ENCODE measurements around the gene SLC11A1. TPM values are rescaled to one million over a fixed set of nuclear protein-coding genes. Genes with fewer than 3 reads are reported as not detected.

The SLC11A1 gene
- total RNA-seq, 4 donors from 2014 or later = 0.26 to 14.0 (median 4.2) TPM

- H3K27ac ChIP-seq = no peak overlapping the region
- intact Hi-C loops (cut with DNase I; ENCODE audit: low total_unique reads) = no loop called here
- H3K9me3 ChIP-seq = no peaks in the 10 kb centered on the region
- H3K4me1 ChIP-seq = no peaks in the 10 kb centered on the region
- no peaks in the 10 kb centered on the region for H3K27me3 ChIP-seq
- no peak for DNase-seq
- TF ChIP-seq, protein P1, sequence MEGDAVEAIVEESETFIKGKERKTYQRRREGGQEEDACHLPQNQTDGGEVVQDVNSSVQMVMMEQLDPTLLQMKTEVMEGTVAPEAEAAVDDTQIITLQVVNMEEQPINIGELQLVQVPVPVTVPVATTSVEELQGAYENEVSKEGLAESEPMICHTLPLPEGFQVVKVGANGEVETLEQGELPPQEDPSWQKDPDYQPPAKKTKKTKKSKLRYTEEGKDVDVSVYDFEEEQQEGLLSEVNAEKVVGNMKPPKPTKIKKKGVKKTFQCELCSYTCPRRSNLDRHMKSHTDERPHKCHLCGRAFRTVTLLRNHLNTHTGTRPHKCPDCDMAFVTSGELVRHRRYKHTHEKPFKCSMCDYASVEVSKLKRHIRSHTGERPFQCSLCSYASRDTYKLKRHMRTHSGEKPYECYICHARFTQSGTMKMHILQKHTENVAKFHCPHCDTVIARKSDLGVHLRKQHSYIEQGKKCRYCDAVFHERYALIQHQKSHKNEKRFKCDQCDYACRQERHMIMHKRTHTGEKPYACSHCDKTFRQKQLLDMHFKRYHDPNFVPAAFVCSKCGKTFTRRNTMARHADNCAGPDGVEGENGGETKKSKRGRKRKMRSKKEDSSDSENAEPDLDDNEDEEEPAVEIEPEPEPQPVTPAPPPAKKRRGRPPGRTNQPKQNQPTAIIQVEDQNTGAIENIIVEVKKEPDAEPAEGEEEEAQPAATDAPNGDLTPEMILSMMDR (IDR thresholded peaks at IDR 0.05) = no peak
- no peak for TF ChIP-seq POLR2A (IDR thresholded peaks at IDR 0.05)
- no peak overlapping the region for H3K4me3 ChIP-seq
- H3K36me3 ChIP-seq = no peaks in the 10 kb centered on the region
These were observed 6.9 kb upstream of the SLC11A1 start for GRCh38 chr2:218375212-218375611.

DNA sequence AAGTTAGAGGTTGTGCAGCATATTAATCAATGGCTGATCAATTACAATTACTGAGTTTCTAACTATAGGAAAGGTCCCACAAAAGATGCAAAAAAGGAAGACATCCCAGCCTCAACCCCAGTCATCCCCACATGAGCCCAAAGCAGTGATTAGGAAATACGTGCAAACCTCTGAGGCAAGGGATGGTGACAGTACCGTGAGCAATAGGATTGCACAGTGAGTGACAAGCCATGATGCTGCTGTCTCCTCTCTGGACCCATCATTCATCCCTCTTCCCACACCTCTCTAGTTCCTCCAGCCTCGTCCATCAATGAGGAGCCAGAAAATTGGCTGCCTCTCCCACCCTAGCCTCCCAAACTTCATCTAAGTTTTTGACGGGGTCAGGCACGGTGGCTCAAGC is 4.0 kb upstream of the SLC11A1 start:
- DNase-seq = no peak
- intact Hi-C loops (cut with DNase I; ENCODE audit: low total_unique reads) = no loop called here
- Histone ChIP-seq H3K9me3 (no peaks in the 10 kb centered on the region), H3K4me3 (no peak overlapping the region), H3K4me1 (no peaks in the 10 kb centered on the region), H3K27ac (no peak overlapping the region), H3K36me3 (no peaks in the 10 kb centered on the region), H3K27me3 (no peaks in the 10 kb centered on the region)
- TF ChIP-seq, protein P1 (IDR thresholded peaks at IDR 0.05) = no peak

DNA sequence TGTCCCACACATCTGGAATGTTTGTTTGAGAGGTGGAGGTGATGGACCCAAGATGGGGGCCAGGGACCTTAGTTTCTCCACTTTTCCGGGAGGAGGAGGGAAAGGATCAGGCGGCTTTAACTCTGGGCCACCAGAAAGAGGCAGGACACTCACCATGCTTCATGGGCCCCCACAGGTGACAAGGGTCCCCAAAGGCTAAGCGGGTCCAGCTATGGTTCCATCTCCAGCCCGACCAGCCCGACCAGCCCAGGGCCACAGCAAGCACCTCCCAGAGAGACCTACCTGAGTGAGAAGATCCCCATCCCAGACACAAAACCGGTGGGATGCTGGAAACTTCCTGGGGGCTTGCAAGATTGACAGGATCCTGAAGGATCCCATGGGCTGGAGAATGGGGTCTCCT is 712 bp downstream of the SLC11A1 start:
- intact Hi-C loops (cut with DNase I; ENCODE audit: low total_unique reads) = no loop called here
- Histone ChIP-seq H3K4me3 (no peak overlapping the region), H3K27me3 (no peaks in the 10 kb centered on the region), H3K9me3 (no peaks in the 10 kb centered on the region), H3K4me1 (no peaks in the 10 kb centered on the region), H3K36me3 (no peaks in the 10 kb centered on the region), H3K27ac (no peak overlapping the region)
- TF ChIP-seq, protein P1 (IDR thresholded peaks at IDR 0.05) = no peak
- no peak for TF ChIP-seq POLR2A (IDR thresholded peaks at IDR 0.05)
- no peak for DNase-seq

DNA sequence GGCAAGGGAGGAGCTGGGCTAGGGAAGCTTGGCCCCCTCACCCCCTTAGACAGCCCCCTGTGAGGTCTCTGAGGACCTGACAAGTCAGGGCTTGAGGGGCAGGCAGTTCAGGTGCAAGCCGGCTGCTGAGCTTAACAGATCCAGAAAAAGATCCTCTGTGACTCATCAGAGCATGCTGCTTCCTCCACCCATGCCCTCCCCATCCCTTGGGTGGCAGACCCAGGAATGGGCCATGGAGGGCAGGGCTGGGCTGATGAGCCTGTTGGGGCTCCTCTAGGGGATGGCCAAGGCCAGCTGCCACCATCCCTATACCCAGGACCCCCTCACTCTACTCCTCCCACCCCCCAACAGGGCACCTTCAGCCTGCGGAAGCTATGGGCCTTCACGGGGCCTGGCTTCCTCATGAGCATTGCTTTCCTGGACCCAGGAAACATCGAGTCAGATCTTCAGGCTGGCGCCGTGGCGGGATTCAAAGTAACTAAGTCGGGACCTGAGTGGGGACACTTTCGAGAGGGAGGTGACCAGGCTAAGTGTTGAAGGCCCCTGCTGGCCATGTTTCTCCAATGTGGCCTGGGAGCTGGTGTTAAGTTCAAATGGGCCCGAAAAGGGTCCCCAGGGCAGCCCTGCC is 1.9 kb downstream of the SLC11A1 start:
- intact Hi-C loops (cut with DNase I; ENCODE audit: low total_unique reads) = no loop called here
- DNase-seq = no peak
- Histone ChIP-seq H3K4me3 (no peak overlapping the region), H3K27me3 (no peaks in the 10 kb centered on the region), H3K4me1 (no peaks in the 10 kb centered on the region), H3K36me3 (no peaks in the 10 kb centered on the region), H3K9me3 (no peaks in the 10 kb centered on the region), H3K27ac (no peak overlapping the region)
- no peak for TF ChIP-seq POLR2A (IDR thresholded peaks at IDR 0.05)
- TF ChIP-seq, protein P1 (IDR thresholded peaks at IDR 0.05) = no peak

DNA sequence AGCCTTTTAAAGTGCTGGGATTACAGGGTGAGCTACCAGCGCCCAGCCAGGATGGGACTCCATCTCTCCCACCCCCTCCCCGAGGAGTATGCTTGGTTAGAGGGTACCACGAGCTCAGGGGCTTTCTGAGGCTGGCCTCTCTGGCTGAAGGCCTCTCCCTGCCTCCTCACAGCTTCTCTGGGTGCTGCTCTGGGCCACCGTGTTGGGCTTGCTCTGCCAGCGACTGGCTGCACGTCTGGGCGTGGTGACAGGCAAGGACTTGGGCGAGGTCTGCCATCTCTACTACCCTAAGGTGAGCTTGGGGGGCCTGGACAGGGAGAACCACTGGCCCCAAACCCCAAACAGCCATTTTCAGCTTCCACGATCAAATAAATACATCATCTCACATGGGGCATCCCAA is 2.9 kb downstream of the SLC11A1 start:
- Histone ChIP-seq H3K27me3 (no peaks in the 10 kb centered on the region), H3K36me3 (no peaks in the 10 kb centered on the region)
- no peak for TF ChIP-seq POLR2A (IDR thresholded peaks at IDR 0.05)
- TF ChIP-seq, protein P1 (IDR thresholded peaks at IDR 0.05) = no peak

More for the DNA sequence above, 2.9 kb downstream of the SLC11A1 start:
- no peaks in the 10 kb centered on the region for H3K4me1 ChIP-seq
- no peak overlapping the region for H3K27ac ChIP-seq
- H3K4me3 ChIP-seq = no peak overlapping the region
- intact Hi-C loops (cut with DNase I; ENCODE audit: low total_unique reads) = no loop called here
- no peaks in the 10 kb centered on the region for H3K9me3 ChIP-seq
- DNase-seq = no peak
